Astrocyte of the spinal cord (primary cell): ENCODE data around the gene PAPPA2.
A peak's percentile ranks its signal among the peaks of the same experiment; 100 is the strongest.

Experiments used
- DNase-seq: peaks from one replicate; pipeline ENCODE4 v3.0.0; 2011; ENCODE audit warnings: low read depth, low spot score
- H3K4me3 ChIP-seq: 2 replicates; pipeline ENCODE4 v1.5.1; 2011; ENCODE audit warnings: low read depth, mild to moderate bottlenecking, low read length, moderate library complexity
- CTCF ChIP-seq: IDR thresholded peaks from 2 replicates; pipeline ENCODE4 v1.5.1; 2012; ENCODE audit warnings: low read depth, mild to moderate bottlenecking, low read length, inconsistent platforms
- in situ Hi-C: cut with HindIII; loops from 2 replicates; pipeline ENCODE4 v1.10.0; 2017; ENCODE audit warnings: low sequenced_read_pairs

Gene PAPPA2

DNA sequence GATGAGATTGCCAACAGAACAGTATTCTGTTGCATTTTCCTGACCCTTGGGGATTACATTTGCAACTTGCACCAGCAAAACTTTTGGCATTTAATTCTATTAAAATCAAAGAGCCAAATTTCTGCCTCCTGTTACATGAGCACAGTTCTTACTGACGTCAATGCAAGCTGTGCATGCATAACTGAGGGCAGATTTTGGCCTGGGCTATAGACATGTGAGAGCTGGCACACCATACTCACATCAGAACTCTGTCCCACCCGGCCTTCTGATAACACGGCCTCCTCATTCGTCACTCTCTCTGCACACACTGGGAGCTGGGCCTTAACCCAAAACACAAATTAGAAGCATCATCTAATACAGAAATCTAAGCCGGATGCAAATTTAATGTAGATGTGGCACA lies 31.5 kb downstream of the PAPPA2 start:
- in situ Hi-C loops = no loop called here
- TF ChIP-seq CTCF = no peak
- DNase-seq = no peak
- no peak overlapping the region for H3K4me3 ChIP-seq

DNA sequence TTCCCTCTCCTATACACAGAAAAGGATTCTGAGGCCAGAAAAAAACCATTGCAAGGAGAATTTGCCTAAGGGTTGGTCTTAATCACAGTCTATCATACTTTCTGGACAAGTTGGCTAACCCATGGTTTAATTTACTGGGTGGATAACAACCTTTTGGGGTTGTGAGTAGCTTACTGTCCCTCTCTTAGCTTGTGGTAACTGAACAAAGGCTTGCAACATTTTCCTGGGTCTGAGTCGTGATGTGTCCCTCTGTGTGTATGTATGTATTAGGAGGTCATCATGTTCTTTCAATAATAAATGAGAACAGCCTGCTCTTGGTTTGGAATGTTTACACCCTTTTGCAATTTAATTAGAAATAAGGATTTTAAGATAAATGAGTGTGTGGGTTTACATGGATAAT lies 36.7 kb downstream of the PAPPA2 start:
- no peak overlapping the region for H3K4me3 ChIP-seq
- in situ Hi-C loops = no loop called here
- DNase-seq = no peak
- TF ChIP-seq CTCF = no peak

DNA sequence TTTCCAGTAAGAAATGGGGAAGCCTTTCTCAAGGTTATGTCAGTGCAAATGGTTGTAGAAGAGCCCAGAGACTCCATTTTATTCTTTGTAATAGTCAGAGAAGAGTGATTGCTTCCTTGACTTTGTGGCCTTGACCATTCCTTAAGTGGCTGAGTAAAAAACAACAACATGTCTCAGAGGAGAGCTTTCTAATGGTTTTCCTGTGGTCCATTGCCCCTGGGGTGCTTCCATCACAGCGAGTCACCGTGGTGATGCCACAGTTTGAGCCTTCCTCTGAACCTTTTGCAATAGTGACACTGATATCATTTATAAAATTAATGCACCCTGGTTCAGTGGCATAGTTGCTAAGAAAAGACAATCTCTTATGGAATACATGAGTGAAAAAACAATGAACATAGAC lies 38.6 kb downstream of the PAPPA2 start:
- in situ Hi-C loops = no loop called here
- no peak overlapping the region for H3K4me3 ChIP-seq
- TF ChIP-seq CTCF = no peak
- no peak for DNase-seq

- no peak for TF ChIP-seq CTCF
- no peak for DNase-seq
- no peak overlapping the region for H3K4me3 ChIP-seq
- in situ Hi-C loops = no loop called here
Measured at GRCh38 chr1:176504848-176505553, 42.0 kb downstream of the PAPPA2 start.

DNA sequence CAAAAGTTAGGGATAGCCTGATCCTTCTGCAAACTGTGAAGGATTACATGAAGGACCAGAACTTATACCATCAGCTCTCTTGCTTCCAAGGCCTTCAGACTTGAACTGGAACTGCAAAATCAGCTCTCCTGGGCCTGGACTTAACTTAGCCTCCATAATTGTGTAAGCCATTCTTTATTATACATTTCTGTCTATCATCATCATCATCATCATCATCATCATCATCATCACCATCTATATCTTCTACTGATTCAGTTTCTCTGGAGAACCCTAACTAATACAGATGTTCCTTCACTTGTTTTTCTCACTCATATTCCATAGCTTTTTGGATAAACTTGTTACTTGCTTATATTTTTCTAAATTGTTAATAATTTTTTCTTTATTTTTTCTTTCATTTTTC lies 50.0 kb downstream of the PAPPA2 start:
- in situ Hi-C loops = no loop called here
- no peak overlapping the region for H3K4me3 ChIP-seq
- TF ChIP-seq CTCF = no peak
- DNase-seq = no peak

DNA sequence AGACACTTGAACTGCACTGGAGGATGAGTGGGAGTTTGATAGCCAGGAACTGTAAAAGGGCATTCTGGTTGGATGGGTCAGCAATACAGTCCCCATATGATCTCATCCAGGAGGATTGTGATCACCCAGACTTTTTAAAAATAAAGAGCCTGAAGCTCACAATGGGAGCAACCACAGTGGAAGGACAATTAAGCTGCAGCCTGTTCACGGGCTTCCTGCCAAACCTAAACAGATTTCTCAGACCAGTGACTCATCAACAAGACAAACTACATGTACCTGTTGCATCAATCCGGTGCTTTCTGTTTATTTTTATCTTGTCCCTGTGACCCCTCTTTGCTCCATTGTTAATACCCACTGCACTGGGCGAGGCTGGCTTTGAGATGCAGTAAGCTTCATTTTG lies 52.3 kb downstream of the PAPPA2 start:
- DNase-seq = peak; percentile 55
- in situ Hi-C loops = no loop called here
- no peak overlapping the region for H3K4me3 ChIP-seq
- TF ChIP-seq CTCF = no peak
